ENCODE measurements around the gene ARAP3.

The ARAP3 gene

GRCh38 chr5:141657404-141657803 is 24.6 kb downstream of the ARAP3 start:
- TF ChIP-seq CTCF (IDR thresholded peaks at IDR 0.05) (no peak), ZFX (IDR thresholded peaks at IDR 0.05; ENCODE audit: borderline replicate concordance) (no peak)
- H3K27ac ChIP-seq, result no peak overlapping the region

- no peak for TF ChIP-seq ZFX (IDR thresholded peaks at IDR 0.05; ENCODE audit: borderline replicate concordance)
- TF ChIP-seq CTCF (IDR thresholded peaks at IDR 0.05), result no peak
Measured at GRCh38 chr5:141656396-141656795, 25.6 kb downstream of the ARAP3 start.

GRCh38 chr5:141655020-141655419 is 27.0 kb downstream of the ARAP3 start:
- H3K27ac ChIP-seq, result no peak overlapping the region
- TF ChIP-seq CTCF (IDR thresholded peaks at IDR 0.05) (no peak), ZFX (IDR thresholded peaks at IDR 0.05; ENCODE audit: borderline replicate concordance) (no peak)

More at GRCh38 chr5:141656396-141656795, 25.6 kb downstream of the ARAP3 start:
- H3K27ac ChIP-seq, result no peak overlapping the region

GRCh38 chr5:141654298-141654697 is 27.7 kb downstream of the ARAP3 start:
- no peak overlapping the region for H3K27ac ChIP-seq
- TF ChIP-seq ZFX (IDR thresholded peaks at IDR 0.05; ENCODE audit: borderline replicate concordance), result no peak
- TF ChIP-seq CTCF (IDR thresholded peaks at IDR 0.05), result no peak

GRCh38 chr5:141651728-141652105 is 30.3 kb downstream of the ARAP3 start:
- H3K27ac ChIP-seq, result no peak overlapping the region
- no peak for TF ChIP-seq ZFX (IDR thresholded peaks at IDR 0.05; ENCODE audit: borderline replicate concordance)
- TF ChIP-seq CTCF (IDR thresholded peaks at IDR 0.05), result no peak

- TF ChIP-seq ZFX (IDR thresholded peaks at IDR 0.05; ENCODE audit: borderline replicate concordance) (no peak), CTCF (IDR thresholded peaks at IDR 0.05) (no peak)
- no peak within 1 kb of the TSS for H3K27ac ChIP-seq
Measured at GRCh38 chr5:141650851-141651727, 30.9 kb downstream of the ARAP3 start, which contains the start of gene FCHSD1. Gene FCHSD1, minus strand, starts transcription at chr5:141651418. Its CDS starts 50 bp downstream, at chr5:141651368.

- no peak overlapping the region for H3K27ac ChIP-seq
- TF ChIP-seq CTCF (IDR thresholded peaks at IDR 0.05), result no peak
Measured at GRCh38 chr5:141649972-141650371, 32.1 kb downstream of the ARAP3 start.

All from 22Rv1 (cell line).